ENCODE data around the gene SCGB3A1. TPM values are rescaled to one million over a fixed set of nuclear protein-coding genes. Genes with fewer than 3 reads are reported as not detected.
A peak's percentile ranks its signal among the peaks of the same experiment; 100 is the strongest.

SCGB3A1 gene
- total RNA-seq, 2 donors from 2014 or later, result not detected

DNA sequence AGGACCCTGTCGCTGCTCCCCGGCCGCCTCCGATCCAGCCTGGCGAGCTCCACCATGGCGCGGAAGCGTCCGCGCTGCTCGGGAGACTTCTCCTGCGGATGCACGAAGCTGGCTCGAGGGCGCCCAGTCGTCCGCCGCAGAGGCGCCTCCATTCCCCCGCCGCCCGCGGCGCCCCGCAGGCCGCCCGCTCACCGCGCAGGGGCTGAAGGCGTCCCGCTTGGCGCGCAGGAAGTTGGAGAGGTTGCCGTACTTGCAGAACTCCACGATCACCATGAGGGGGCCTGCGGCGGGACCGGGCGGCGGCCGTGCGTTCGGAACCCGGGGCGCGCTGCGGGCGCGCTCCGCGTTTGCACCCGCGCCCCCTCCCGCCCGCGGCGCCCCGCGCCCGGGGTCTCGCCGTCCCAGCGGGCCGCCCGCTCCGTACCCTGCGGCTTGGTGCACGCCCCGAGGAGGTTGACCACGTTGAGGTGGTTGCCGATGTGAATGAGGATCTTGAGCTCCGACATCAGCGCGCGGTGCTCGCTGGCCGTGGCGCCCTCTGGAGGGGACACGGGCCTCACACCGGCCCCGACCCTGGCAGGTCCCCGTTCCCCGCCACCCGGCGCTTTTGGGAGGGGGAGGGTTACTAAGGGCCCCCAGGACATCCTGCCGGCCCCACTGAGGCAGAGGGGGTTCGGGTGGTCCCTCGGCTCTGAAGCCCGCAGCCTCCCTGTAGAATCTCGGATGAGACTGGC is 27.7 kb upstream of the SCGB3A1 start:
- Histone ChIP-seq H3K27me3 (peaks cover 0 to 7% of the 10 kb centered on the region in 2 donors), H3K9me3 (no peaks in the 10 kb centered on the region), H3K27ac (no peak overlapping the region), H3K4me3 (no peak overlapping the region), H3K4me1 (peaks cover 9% of the 10 kb centered on the region), H3K36me3 (replicated peaks in 1 of 2; ENCODE audit: insufficient read depth in 1 of 2, low read depth in 2 of 2) (no peaks in the 10 kb centered on the region)
- peak in 1 of 4 donors; percentile 44 for DNase-seq
- TF ChIP-seq POLR2A (IDR thresholded peaks at IDR 0.05), result no peak
- TF ChIP-seq, protein P1, sequence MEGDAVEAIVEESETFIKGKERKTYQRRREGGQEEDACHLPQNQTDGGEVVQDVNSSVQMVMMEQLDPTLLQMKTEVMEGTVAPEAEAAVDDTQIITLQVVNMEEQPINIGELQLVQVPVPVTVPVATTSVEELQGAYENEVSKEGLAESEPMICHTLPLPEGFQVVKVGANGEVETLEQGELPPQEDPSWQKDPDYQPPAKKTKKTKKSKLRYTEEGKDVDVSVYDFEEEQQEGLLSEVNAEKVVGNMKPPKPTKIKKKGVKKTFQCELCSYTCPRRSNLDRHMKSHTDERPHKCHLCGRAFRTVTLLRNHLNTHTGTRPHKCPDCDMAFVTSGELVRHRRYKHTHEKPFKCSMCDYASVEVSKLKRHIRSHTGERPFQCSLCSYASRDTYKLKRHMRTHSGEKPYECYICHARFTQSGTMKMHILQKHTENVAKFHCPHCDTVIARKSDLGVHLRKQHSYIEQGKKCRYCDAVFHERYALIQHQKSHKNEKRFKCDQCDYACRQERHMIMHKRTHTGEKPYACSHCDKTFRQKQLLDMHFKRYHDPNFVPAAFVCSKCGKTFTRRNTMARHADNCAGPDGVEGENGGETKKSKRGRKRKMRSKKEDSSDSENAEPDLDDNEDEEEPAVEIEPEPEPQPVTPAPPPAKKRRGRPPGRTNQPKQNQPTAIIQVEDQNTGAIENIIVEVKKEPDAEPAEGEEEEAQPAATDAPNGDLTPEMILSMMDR (IDR thresholded peaks at IDR 0.05), result peak in 3 of 7 experiments; percentile 11 to 35 (median 17)
- WGBS, 2 donors, result 4 to 12% methylated on average over 9 to 64 of the region's 90 CpGs
- intact Hi-C loops (cut with DNase I), result no loop called here
- peak; percentile 54 for ATAC-seq

DNA sequence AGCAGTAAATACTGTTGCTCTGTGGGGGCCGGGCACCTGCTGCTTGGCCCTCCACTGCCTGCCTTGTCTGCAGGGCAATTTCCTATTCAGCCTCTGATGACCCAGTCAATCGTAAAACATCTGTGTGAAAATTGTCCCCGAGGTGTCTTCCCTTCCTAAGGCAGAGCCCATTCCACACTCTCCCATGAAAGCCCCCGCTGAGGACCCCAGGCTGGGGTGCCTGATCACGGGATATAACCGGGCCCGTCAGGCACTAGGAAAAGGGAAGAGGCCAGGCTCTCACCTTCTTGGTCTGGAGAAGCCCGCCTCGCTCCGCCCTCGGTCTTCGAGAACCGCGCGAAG is 27.2 kb upstream of the SCGB3A1 start:
- intact Hi-C loops (cut with DNase I), result no loop called here
- no peak for ATAC-seq
- no peak for DNase-seq
- Histone ChIP-seq H3K4me1 (peaks cover 9% of the 10 kb centered on the region), H3K36me3 (replicated peaks in 1 of 2; ENCODE audit: insufficient read depth in 1 of 2, low read depth in 2 of 2) (no peaks in the 10 kb centered on the region), H3K4me3 (no peak overlapping the region), H3K27me3 (peaks cover 0 to 7% of the 10 kb centered on the region in 2 donors), H3K27ac (no peak overlapping the region), H3K9me3 (no peaks in the 10 kb centered on the region)
- no peak for TF ChIP-seq POLR2A (IDR thresholded peaks at IDR 0.05)
- TF ChIP-seq, protein P1 (IDR thresholded peaks at IDR 0.05), result no peak
- 8 to 16% methylated on average over 6 to 15 of the region's 15 CpGs for WGBS, 2 donors

DNA sequence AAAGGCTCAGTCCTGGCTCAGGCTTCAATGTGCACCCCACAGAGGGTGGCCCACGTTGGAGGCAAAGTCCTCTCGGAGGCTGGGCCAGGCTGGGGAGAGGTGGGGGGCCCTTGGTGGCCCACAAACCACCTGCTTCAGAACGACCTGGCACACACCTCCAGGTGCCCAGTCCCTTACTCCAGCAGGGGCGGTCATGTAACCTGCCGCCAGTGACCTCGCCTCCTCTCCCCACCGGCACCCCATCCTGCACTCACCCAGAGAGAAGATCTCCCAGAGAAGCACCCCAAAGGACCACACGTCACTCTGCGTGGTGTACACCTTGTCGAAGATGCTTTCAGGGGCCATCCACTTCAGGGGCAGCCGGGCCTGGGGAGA is 22.5 kb upstream of the SCGB3A1 start:
- Histone ChIP-seq H3K4me1 (peaks cover 4% of the 10 kb centered on the region), H3K36me3 (replicated peaks in 1 of 2; ENCODE audit: insufficient read depth in 1 of 2, low read depth in 2 of 2) (no peaks in the 10 kb centered on the region), H3K27ac (no peak overlapping the region), H3K9me3 (no peaks in the 10 kb centered on the region), H3K27me3 (peaks cover 0 to 4% of the 10 kb centered on the region in 2 donors), H3K4me3 (no peak overlapping the region)
- no peak for DNase-seq
- TF ChIP-seq, protein P1 (IDR thresholded peaks at IDR 0.05), result no peak
- TF ChIP-seq POLR2A (IDR thresholded peaks at IDR 0.05), result no peak
- WGBS, 2 donors, result 69 to 86% methylated on average over 5 to 11 of the region's 11 CpGs
- no peak for ATAC-seq
- intact Hi-C loops (cut with DNase I), result no loop called here

GRCh38 chr5:180613188-180613813 is 22.0 kb upstream of the SCGB3A1 start:
- Histone ChIP-seq H3K9me3 (no peaks in the 10 kb centered on the region), H3K27ac (no peak overlapping the region), H3K27me3 (peaks cover 0 to under 1% of the 10 kb centered on the region in 2 donors), H3K4me3 (no peak overlapping the region), H3K4me1 (no peaks in the 10 kb centered on the region), H3K36me3 (replicated peaks in 1 of 2; ENCODE audit: insufficient read depth in 1 of 2, low read depth in 2 of 2) (no peaks in the 10 kb centered on the region)
- TF ChIP-seq, protein P1 (IDR thresholded peaks at IDR 0.05), result no peak
- no peak for TF ChIP-seq POLR2A (IDR thresholded peaks at IDR 0.05)
- intact Hi-C loops (cut with DNase I), result no loop called here
- DNase-seq (no peak), ATAC-seq (no peak)
- WGBS, 2 donors, result 55 to 64% methylated on average over 13 to 19 of the region's 19 CpGs
